RPMI7951 (cell line): ENCODE measurements around the gene TMEM117. TPM values are rescaled to one million over a fixed set of nuclear protein-coding genes. Genes with fewer than 3 reads are reported as not detected.
"Not testable (repeated sequence)": the region's sequence is repeated elsewhere in the genome, so short reads cannot be mapped to it uniquely, and the experiment has no call there.

Source experiments
- DNase-seq: peaks from one replicate; pipeline ENCODE4 v3.0.0-alpha.2; 2012; ENCODE audit warnings: low read depth
- total RNA-seq: library from RNA; depleted of rRNA; stranded (reverse); fragments of >200 nt; shearing (Covaris generic); gene quantifications from 2 replicates; pipeline ENCODE4 v1.2.3, GENCODE V29; 2014

TMEM117 gene
- total RNA-seq, 1 experiment from 2014 or later: 14.9 TPM

DNA sequence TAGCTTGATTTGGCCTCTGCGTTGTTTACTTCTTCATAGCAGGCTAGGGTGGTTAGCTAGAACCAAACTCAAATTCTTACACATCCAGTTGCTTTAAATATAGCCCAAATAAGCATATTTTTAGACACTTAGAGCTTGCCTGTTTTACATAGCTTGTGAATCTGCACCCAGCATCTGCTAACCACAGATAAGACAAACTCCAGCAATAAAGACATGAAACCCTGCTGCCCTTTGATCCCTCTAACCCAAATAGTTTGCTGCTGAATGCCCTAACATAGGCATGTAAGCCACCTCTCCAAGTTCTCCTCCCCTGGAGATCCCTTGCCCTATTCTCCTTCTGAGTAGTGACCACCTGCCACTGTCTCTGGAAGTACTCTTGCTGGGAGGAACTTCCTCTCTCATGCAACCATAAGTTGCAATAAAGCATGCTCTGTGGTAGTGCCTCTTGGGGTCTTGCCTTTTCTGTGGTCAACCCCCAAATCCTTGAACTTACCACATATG is 185.6 kb downstream of the TMEM117 start:
- DNase-seq: no peak

DNA sequence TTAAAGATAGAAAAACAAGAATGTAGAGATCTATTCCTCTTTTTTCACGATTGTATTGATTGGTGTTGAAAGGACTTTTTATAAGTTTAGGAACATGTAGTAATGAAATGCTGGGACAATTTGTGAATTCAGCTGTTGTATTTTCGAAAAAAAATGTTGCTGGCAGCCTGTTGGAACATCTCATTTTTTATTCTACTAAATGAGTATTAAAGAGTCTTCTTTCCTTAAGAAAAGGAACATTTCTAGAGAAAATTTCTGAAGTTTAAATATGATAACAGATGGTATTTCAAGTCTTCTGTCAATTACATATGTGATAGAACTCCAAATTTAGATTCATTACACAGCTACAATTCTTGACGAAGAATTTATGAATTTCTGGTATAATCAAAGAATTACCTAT is 189.6 kb downstream of the TMEM117 start:
- no peak for DNase-seq

GRCh38 chr12:44026046-44026445 is 190.2 kb downstream of the TMEM117 start:
- DNase-seq: no peak

DNA sequence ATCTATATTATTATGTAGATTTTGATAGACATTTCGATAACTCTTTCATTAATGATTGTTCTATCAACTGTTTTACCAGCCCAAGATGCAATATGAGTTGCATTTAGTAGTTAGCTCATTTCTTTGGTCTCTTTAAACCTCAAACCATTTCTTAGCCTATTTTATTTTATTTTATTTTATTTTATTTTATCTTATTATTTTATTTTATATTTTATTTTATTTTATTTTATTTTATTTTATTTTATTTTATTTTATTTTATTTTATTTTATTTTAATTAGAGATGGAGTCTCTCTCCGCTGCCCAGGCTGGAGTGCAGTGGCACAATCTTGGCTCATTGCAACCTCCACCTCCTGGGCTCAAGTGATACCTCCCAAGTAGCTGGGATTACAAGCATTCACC is 191.0 kb downstream of the TMEM117 start:
- DNase-seq: not testable (repeated sequence)

GRCh38 chr12:44029194-44029593 is 193.3 kb downstream of the TMEM117 start:
- no peak for DNase-seq

DNA sequence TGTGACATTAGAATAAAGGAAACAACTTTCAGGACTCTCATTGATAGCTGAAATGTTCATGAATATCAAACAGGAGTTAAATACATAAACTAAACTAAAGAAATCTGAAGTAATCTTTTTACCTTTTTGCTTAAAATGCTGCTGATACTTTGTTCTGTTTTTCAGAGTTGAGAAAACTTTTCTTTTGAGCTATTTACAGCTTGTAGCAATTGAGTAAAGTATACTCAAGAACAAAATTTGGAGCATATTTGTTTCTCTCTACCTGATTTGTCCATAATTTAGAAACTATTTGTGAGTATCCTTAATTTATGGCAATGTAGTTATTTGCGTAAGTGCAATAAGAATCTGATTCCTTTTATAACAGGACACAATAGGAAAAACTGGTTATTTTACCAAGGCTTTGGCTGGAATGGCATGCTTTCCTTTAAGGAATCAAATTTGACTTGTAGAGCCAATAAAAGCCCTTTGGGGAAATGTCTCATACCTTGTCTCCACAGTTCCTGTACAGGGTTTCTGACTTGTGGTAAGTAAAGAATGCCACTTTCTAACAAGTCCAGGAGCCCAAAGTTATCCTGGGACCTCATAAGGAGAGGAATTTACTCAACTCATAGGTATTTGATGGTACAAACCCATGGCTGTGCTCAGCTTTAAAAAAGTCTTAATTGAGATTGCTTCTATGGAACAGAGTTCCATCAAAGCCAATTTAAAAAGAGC is 195.7 kb downstream of the TMEM117 start:
- peak; percentile 3 for DNase-seq

DNA sequence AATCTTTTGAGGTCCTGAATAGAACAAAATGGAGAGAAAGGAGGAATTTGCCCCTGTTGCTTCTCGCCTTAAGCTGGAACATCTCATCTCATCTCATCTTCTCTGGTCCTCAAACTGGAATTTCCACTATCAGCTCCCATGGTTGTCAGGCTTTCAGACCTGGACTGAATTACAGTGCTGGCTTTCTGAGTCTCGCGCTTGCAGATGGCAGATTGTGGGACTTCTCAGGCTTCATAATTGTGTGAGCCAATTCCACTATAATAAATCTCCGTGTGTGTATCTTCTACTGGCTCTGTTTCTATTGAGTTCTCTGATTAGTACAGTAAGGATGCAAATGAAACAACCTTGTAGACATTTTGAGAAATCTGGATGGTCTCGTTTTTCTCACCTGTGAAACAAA is 199.0 kb downstream of the TMEM117 start:
- no peak for DNase-seq

- DNase-seq: no peak
Observed at GRCh38 chr12:44036875-44037443, 201.1 kb downstream of the TMEM117 start.

DNA sequence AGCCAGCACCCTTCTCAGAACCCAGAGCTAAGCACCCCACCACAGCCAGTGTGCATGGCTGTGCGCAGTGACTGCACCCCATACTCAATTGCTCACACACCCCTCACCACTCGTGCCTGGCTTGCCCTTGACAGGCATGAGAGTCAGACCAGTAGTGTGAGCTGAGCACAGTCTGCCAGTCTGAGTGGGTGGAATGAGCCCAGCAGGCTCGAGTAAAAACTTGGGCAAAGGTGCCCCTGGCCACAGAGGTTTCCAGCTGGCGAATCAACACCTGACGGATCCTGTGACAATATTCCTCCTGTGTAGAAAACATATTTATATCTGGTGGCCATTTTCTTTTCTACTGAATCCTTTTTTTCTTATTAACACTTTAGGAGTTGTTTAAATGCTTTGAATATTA is 202.5 kb downstream of the TMEM117 start:
- DNase-seq: no peak

DNA sequence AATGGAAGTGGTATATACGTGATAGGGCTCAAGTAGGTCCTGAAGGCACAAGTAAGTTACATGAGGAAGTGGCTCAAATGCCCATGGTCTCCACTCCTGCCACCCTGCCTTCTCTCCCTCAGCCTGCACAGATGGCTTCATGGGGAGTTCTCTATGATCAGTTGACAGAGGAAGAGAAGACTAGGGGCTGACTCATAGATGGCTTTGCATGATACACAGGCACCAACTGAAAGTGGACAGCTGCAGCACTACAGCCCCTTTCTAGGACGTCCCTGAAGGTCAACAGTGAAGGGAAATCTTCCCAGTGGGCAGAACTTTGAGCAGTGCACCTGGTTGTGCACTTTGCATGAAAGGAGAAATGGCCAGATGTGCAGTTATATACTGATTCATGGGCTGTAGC is 208.6 kb downstream of the TMEM117 start:
- not testable (repeated sequence) for DNase-seq

GRCh38 chr12:44046732-44047417 is 211.0 kb downstream of the TMEM117 start:
- DNase-seq: no peak

DNA sequence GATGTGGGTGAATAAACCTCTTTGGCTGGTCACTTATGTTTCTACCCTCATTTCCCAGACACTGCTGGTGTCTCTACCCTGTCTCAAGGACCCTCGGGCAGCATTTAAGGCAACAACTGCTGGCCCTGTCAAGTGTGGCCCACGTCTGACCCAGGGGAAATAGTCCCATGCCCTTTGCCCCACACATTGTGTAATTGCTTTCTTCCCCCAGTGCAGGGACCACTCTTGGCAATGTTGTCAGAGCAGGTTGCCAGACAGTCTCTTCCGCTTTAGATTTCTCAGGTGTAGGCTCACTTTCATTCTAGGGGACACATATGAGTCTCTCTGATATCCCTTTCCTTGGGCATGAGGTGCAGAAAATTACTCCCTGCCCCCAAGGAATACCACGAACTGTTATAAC is 216.7 kb downstream of the TMEM117 start:
- DNase-seq: no peak

DNA sequence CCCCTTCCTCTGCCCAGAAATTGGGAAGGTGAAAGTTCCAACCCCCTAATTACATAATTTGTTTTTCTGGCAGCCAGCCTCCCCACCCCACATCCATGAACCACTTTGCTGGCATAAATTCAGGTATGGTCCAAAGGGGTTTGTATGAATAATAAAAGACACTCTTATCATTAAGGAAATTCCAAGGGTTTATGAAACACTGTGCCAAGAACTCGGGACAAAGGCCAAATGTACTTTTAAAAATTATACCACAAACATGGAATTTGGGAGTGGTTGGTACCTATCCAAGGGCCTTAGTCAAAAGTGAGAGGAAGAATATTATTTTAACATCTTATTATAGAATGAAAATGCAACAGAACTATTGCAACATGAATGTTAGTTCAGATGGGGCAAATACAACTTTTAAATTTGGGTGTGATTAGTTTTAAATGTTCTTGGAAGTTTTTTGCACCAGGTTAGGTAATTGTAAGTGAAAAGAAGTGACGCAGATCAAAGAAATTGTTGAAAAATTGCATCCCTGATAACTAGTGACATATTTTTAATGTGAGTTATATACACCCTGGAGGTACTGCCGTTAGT is 217.8 kb downstream of the TMEM117 start:
- no peak for DNase-seq

DNA sequence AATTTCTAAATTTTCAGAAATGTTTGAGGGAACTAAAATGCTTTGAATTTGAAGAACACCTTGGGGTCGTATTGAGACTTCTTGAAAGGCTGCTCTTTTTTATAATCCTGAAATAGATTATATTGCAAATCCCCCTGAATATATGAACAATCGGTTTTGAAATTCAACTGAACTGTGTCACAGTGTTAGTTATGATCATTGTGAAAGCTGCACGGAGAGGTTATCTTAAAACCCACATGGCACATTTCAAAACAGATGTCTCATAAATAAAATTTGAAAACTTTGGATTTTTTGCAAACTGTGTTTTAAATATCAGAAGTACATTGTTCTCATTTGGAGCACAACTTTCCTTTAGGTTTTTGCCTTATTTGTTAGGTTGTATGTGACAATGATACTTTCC is 218.4 kb downstream of the TMEM117 start:
- no peak for DNase-seq

DNA sequence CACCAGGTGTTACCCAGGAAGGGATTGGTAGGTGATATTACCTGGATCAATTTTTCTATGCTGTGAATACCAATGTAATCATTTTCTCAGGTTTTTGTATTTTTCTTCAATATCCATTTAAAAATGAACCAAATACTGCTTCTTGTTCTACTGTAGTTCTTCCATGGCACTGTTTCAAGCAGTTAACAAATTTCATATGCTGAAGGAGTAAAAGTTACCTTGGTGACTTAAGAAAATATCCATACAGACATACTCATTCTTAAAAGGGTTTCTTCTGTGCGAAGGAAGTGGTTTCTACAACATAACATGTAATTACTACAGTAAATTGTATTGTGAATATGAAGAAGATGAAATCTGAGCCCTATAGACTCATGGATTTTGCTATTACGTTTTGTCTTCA is 222.5 kb downstream of the TMEM117 start:
- no peak for DNase-seq

GRCh38 chr12:44059476-44059875 is 223.6 kb downstream of the TMEM117 start:
- no peak for DNase-seq

DNA sequence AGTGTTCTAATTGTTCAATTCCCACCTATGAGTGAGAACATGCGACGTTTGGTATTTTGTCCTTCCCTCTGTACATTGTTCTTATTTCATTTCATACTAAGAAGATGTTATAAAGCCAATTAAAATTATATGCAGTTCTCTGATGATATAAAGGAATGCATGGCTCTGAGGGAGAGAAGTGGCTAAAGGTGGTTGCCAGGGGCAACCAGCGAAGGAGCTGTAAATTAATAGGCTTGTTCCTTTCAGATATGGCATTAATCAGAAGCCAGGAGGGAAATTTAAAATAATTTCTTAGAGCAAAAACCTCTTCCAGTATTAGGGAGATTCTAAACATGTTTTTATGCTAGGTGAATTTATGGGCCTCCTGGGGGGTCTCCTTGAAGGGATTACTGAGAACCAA is 227.8 kb downstream of the TMEM117 start:
- no peak for DNase-seq

GRCh38 chr12:44076871-44077270 is 241.0 kb downstream of the TMEM117 start:
- no peak for DNase-seq

DNA sequence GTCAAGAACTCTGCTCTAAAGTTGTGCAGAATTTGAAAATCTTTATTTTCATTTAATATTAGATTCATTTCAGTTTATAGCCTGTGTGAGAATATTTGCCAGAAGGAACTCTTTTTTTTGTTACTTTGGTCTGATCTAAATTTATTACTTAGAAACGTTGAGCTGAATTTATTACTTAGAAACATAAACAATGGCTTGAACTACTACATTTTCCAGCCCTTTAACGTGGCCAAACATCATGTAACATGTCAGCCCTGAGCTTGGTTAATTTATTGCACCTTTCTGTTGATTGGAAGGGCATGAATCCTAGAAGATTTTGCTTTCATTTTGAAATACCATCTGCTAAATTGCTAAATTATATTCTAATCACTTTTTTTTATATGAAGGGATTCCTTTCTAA is 241.4 kb downstream of the TMEM117 start:
- no peak for DNase-seq

DNA sequence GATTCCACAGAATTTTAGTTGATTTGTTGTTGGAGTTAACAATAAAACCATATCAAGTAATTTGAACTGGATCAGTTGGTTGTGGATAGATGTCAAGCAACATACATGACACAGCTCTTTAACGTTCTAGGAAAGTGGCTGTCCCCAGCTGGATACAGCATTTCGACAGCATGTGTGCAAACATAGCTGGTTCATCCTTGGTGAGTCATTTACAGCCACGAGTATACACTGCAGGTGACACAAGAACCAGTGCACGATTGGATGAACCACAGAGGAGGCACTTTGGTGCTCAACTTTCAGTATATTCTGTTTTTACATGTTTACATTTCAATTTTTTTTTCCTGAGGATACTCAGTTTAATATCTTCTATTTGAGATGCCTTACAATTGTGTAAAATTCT is 242.4 kb downstream of the TMEM117 start:
- DNase-seq: no peak

GRCh38 chr12:44088647-44089046 is 252.8 kb downstream of the TMEM117 start:
- no peak for DNase-seq

DNA sequence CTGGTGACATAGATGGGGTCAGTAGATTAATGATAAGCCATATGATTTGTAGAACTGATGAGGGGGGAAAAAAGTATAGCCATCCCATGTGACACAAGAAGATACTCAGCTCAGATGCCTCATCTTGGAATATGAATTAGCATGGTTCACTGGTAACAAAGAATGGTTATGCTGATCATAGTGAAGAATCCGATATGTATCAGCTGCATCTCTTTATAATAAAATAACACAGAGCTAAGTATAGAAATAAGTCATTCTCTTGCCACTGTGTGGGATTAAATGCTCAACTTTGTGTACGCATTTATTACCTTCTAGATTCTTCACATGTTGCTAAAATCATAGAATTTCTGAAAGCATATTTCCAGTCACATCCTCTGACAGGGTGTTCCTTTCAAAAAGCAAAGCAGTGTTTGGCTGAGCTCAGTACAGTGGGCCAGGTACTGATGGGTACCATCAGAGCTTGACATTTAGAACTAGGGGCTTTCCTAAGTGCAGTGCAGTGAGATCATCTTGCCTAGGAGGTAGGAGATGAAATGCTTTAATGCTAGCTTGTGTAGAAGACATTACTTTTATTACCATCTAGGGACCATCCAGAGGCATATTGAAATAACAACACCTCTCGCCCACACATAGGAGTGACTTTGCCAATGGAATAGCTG is 256.2 kb downstream of the TMEM117 start:
- no peak for DNase-seq
